ENCODE results near the gene CNMD. TPM values are rescaled to one million over a fixed set of nuclear protein-coding genes. Genes with fewer than 3 reads are reported as not detected.

The CNMD gene
- total and polyA plus RNA-seq, 2 of the 8 experiments (the other 6 are each of a cell fraction or from before 2014, with no cell fraction given), result 87.4 to 113 TPM

DNA sequence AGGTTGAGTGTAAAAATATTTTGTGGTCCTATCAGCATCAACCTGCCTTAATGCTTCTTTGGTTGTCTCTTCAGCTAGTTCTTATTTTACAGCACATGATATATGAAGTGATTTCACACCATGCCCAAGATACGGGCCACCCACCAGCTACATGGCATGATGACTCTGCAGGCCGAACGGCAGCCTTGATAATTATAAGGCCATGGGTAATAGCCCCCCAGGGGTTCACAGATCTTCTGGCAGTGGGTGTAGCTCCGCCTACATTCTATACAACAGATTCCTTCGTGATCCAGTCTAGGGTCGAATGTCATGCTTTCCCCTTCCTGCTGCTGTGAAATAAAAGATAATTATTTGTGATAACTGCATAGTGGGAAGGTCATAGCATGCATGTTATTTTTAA, 36.1 kb downstream of the CNMD start (continued):
- TF ChIP-seq JUN (IDR thresholded peaks at IDR 0.05; ENCODE audit: low read depth, low read length), result no peak
- TF ChIP-seq TCF12 (IDR thresholded peaks at IDR 0.05; ENCODE audit: low read depth, low read length), result no peak
- TF ChIP-seq BRCA1 (IDR thresholded peaks at IDR 0.05; ENCODE audit: low read depth, low read length), result no peak
- no peak for TF ChIP-seq RAD21 (IDR thresholded peaks at IDR 0.05 in 1 of 2, conservative IDR thresholded peaks at IDR 0.05 in 1 of 2; ENCODE audit: low read depth in 2 of 2, low read length in 2 of 2)
- no peak for TF ChIP-seq EZH2 (IDR thresholded peaks at IDR 0.05; ENCODE audit: low read depth, low read length, severe bottlenecking)

Measured in H1 (cell line).